Urothelium cell line (cell line): ENCODE measurements around the gene HEBP2.
"Not testable (repeated sequence)": the region's sequence is repeated elsewhere in the genome, so short reads cannot be mapped to it uniquely, and the experiment has no call there.

ENCODE experiments used
- DNase-seq: peaks from one replicate; pipeline ENCODE4 v3.0.0; 2011; ENCODE audit warnings: low spot score, mixed read lengths
- FAIRE-seq: peaks from 2 replicates; lab custom pipeline; 2011; peaks lifted over from hg19 to GRCh38; lab: Jason Lieb, UNC

HEBP2 gene, protein sequence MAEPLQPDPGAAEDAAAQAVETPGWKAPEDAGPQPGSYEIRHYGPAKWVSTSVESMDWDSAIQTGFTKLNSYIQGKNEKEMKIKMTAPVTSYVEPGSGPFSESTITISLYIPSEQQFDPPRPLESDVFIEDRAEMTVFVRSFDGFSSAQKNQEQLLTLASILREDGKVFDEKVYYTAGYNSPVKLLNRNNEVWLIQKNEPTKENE

DNA sequence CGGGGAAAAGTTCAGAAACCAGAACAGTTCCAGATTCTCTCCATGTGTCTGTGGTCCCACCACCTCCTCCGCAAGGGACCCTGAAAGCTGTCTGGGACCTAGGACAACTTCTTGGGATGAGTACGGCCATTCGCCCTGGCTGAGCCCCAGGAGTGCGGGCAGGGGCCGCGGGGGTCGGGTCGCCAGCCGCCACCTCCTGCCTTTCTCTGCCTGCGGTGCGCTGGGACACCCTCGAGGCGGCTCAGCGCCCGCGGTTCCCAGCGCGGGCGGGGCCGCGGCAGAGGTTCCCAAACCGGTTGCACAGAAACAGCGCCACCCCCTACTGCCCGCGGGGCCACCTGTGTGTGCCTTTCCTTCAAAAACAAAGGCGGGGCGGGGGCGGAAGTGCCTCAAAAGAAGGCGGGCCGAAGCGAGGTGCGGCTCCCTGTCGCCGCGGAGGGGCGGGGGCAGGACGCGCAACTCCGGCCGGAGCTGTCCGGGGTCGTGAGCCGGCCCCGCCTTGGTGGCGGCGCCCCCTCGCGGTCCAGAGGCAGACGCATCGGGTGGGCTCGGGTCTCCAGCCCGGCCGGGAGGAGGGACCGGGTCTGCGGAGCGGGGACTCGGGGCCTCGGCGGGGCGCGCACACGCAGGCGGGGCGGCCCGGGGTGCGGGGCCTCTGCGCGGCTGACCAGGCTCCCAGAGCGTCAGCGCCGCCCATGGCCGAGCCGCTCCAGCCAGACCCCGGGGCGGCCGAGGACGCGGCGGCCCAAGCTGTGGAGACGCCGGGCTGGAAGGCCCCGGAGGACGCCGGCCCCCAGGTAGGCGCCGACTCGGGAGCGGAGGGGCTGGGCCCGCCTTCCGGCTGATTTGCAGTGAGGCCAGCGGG, at the start of gene HEBP2:
HEBP2 (plus strand) TSS at position 423 of the 865 bp plus-strand sequence; CDS start at position 696, 273 bp downstream.
- peak; percentile 32 for FAIRE-seq
- peak; percentile 96 for DNase-seq

- DNase-seq (no peak), FAIRE-seq (no peak)
These were observed 46.1 kb upstream of the HEBP2 start for GRCh38 chr6:138357928-138358327.

GRCh38 chr6:138368684-138369083, 35.3 kb upstream of the HEBP2 start:
- FAIRE-seq, DNase-seq: not testable (repeated sequence)

- DNase-seq, result no peak
- FAIRE-seq, result no peak
These were observed 33.2 kb upstream of the HEBP2 start for GRCh38 chr6:138370631-138371451.

DNA sequence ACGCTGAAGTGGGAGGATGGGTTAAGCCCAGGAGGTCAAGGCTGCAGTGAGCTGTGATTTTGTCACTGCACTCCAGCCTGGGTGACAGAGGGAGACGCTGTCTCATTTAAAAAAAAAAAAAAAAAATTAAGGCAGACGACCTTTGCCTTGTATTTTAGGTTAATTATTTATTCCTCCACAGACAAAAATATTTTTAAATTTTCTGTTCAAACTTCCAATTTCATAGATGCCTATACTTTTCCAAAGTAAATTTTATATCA, 32.6 kb upstream of the HEBP2 start:
- DNase-seq (no peak), FAIRE-seq (no peak)

DNA sequence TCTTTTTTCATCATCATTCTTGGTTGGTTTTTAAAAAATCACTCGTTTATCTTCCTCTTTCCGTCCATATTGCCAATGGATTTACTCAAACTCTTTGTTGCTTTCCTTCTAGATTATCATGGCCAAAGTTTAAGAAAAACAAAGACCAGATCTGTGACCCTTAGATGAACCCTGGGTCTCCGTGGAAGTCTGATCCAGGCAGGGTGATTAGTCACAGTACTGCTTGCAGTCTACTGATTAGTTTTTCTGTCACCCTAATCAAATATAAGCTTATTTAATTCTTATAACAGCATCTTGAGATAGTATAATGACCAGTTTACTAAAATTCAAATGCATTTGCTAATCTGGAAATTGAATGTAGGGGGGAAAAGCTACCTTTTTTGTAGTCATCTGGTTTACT, 32.3 kb upstream of the HEBP2 start:
- DNase-seq (no peak), FAIRE-seq (no peak)

DNA sequence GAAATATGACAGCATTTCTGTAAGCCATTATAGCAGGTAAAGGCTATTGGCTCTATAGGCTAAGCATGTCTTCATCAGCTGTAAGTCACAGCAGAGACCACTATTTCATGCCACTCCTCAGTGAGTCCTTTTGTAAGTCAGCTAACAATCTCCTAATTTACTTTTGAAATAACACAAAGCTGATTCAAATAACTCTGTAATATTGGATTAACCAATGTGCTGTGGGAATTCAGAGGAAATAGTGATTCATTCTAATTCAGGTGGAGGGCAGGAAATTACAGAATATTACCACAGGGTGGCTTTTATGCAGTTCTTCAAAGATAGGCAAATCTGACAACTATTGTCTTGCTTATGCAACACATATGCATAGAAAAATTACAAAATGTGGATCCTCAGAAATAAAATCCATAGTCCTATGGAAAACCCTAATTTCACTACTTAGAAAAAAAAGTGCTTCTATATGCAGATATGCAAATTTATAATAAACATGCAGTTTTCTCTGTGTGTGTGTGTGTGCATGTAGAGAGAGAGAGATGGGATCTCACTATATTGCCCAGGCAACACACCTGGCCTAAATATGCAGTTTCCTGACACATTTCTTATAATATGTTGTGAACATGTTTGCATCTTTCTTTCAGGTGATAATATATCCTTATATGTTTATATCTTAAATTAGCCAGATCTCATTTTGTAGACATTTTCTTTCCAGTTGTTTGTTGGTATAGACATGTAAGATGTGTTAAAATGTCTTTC, 31.1 kb upstream of the HEBP2 start:
- no peak for FAIRE-seq
- DNase-seq, result no peak

DNA sequence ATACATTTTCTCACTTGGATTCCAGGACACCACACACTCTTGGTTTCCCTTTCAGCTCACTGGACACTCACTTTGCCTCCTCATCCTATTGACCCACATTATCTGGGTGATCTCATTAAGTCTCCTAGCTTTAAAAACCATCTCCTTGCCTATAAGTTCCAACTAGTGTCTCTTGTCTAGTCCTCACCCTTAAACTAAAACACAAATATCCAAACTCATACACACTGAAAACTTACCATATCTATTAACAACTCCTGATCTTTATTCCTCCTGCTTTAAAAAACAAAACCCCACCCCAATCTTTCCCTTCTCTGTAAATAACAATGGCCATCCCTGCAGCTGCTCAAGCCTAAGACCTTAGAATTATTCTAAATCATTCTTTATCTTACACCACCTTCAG, 29.8 kb upstream of the HEBP2 start:
- DNase-seq (no peak), FAIRE-seq (no peak)

GRCh38 chr6:138374815-138375214, 29.2 kb upstream of the HEBP2 start:
- no peak for DNase-seq
- FAIRE-seq, result no peak

DNA sequence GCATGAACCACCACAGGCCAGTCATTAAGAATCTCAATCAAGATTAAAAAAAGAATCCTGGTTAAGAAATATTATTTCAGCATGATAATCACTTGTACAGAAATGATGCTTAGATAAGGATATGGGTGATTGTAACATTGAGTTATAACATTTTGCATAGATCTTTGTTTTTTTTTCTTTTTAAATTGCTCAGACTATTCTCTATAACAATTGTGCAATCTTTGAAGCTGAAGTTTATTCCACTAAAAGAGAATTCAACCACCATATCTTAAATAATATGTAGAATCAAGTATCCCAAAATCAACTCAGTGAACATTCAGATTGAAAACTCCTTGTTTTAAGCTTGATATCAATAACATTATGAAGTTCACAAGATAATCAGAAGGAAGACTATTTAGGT, 27.0 kb upstream of the HEBP2 start:
- no peak for DNase-seq
- no peak for FAIRE-seq

DNA sequence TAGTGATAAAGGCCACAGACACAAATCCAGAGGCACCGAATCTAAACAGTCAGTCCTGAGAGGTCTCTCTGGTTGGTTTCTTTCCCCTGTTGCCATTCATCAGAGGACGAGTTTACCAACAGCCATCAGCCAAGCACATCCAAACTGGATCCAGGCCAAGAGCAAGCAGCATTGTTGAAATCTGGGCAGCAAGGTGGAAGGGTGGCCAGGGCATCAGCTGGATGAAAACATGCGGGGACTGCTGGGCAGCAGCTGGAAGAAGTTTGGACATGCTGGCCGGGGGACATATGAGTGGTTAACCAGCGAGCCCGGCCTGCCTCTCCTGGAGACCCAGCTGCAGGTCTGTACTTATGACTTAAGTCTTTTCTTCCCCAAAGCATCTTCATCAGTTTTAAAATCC, 26.2 kb upstream of the HEBP2 start, which contains the start of gene SMIM28:
SMIM28 (plus strand) TSS at position 62 of the 400 bp plus-strand sequence; CDS start at position 230, 168 bp downstream.
- no peak for FAIRE-seq
- no peak for DNase-seq

DNA sequence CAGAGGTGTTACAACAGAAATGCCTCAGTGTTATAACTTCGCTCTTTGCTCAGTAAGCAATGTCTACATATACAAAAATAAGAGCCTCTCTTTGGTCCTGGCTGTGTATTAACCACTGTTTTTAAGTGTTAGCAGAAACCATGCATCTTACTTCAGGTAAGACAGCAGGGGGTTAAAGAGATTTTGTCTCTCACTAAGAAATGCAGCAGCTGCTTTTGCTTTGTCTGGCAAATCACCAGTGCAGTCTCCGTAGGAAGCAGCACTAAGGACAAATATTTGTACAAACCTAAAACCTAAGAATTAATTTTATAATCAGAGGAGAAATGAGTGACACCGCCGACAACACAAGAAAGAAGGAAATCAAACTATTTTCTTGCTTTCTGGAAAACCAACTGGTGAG, 25.6 kb upstream of the HEBP2 start:
- no peak for FAIRE-seq

GRCh38 chr6:138382498-138383265, 21.3 kb upstream of the HEBP2 start:
- FAIRE-seq (no peak), DNase-seq (no peak)

More for the DNA sequence above, 25.6 kb upstream of the HEBP2 start:
- no peak for DNase-seq

- no peak for FAIRE-seq
- DNase-seq, result no peak
These were observed 20.2 kb upstream of the HEBP2 start for GRCh38 chr6:138383776-138384175.

GRCh38 chr6:138386897-138387296, 17.1 kb upstream of the HEBP2 start:
- FAIRE-seq (no peak), DNase-seq (no peak)

GRCh38 chr6:138387577-138388368, 16.2 kb upstream of the HEBP2 start:
- DNase-seq (no peak), FAIRE-seq (no peak)

DNA sequence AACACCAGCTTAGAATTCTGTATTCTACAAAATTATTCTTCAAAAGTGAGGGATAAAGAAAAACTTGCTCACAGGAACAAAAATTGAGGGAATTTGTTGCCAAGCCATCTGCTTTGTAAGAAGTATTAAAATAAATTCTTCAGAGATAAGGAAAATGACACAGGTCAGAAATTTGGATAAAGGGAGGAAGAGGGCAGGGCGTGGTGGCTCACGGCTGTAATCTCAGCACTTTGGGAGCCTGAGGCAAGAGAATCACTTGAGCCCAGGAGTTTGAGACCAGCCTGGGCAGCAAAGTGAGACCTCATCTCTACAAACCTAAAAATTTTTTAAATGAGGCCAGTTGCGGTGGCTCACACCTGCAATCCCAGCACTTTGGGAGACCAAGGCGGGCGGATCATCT, 14.5 kb upstream of the HEBP2 start:
- no peak for FAIRE-seq
- DNase-seq, result no peak

DNA sequence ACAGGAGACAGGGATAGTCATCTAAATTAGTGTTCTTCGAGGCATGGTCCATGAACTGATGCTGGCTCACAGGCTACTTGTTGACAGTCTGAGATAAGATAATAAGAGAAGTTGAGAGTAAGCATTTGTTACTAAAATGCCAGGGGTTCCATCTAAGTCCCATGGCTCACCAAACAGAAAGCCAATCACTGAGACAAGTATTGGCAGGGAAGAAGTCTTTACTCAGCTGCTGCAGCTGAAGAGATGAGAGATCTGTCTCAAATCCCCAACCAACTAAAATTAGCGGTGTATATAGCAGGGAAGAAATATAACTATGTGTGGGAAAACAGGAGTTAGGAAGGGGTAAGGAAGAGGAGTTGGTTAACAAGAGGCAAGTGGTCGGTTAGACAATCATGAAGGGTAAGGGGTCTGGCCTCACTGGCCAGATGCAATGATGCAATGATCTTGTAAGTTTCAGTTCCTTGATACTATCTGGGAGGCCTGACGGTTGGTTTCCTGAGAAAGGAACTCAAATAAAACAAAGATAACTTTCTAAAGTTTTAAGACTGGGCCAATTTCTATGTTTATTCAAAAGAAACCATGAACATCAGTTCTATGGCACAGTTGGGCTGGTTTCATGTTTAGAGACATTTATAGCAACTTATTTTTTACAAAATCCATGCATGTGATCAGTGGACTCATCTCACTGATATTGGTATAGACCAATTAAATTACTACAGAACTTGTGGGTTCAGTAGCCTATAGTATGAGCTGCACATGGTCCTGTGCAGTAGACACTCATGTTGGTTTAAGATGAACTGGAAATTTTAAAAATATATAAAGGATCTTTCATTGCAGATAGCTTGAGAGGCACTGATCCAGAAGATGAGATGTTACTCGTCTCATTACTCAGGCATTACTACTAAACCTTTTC, 9.9 kb upstream of the HEBP2 start:
- FAIRE-seq (no peak), DNase-seq (no peak)
